ENCODE measurements around the gene FZR1. TPM values are rescaled to one million over a fixed set of nuclear protein-coding genes. Genes with fewer than 3 reads are reported as not detected.

FZR1 gene
- total RNA-seq, 1 donor from 2014 or later, result 16.4 TPM

DNA sequence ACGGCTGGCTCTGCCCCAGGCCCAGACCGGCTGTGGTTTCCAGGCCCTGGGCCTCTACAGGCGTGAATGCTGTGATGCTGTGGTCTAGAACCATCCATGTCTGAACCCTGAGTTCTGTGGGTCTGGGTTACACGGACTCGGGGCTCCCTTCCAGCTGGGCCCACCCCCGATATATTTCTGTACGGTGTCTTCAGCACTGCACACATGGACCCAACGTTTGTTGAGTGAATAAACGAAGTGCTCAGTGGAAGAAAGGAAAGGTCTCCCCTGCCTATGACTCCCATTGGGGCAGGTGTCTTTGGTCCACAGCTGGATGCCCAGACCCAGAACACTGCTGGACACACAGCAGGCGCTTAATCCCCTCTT lies 39.5 kb downstream of the FZR1 start:
- Histone ChIP-seq H3K36me3 (no peaks in the 10 kb centered on the region), H3F3A (ENCODE audit: low read depth) (peaks cover 5% of the 10 kb centered on the region), H3K27ac (no peak overlapping the region), H3K79me2 (ENCODE audit: low read depth) (no peaks in the 10 kb centered on the region), H3K4me2 (no peak overlapping the region), H2AFZ (replicated peaks) (no peak overlapping the region), H3K4me3 (no peak overlapping the region), H3K9ac (no peak overlapping the region), H3K9me3 (ENCODE audit: low read depth) (no peaks in the 10 kb centered on the region), H4K20me1 (ENCODE audit: low read depth) (peaks cover 32% of the 10 kb centered on the region), H3K27me3 (no peaks in the 10 kb centered on the region), H3K4me1 (no peaks in the 10 kb centered on the region)
- Mint-ChIP-seq H3K36me3 (no peaks in the 10 kb centered on the region), H3K4me1 (no peaks in the 10 kb centered on the region), H3K4me3 (peak overlapping the region; percentile 50), H3K9me3 (no peaks in the 10 kb centered on the region), H3K27me3 (ENCODE audit: insufficient read depth, low read depth) (peaks cover 12% of the 10 kb centered on the region), H3K27ac (peak overlapping the region; percentile 63)
- TF ChIP-seq EZH2 (IDR thresholded peaks at IDR 0.05) (no peak), EZH2phosphoT487 (IDR thresholded peaks at IDR 0.05) (no peak)
- TF ChIP-seq, protein P1, sequence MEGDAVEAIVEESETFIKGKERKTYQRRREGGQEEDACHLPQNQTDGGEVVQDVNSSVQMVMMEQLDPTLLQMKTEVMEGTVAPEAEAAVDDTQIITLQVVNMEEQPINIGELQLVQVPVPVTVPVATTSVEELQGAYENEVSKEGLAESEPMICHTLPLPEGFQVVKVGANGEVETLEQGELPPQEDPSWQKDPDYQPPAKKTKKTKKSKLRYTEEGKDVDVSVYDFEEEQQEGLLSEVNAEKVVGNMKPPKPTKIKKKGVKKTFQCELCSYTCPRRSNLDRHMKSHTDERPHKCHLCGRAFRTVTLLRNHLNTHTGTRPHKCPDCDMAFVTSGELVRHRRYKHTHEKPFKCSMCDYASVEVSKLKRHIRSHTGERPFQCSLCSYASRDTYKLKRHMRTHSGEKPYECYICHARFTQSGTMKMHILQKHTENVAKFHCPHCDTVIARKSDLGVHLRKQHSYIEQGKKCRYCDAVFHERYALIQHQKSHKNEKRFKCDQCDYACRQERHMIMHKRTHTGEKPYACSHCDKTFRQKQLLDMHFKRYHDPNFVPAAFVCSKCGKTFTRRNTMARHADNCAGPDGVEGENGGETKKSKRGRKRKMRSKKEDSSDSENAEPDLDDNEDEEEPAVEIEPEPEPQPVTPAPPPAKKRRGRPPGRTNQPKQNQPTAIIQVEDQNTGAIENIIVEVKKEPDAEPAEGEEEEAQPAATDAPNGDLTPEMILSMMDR (IDR thresholded peaks at IDR 0.05), result no peak
- DNase-seq (ENCODE audit: low spot score), result no peak

DNA sequence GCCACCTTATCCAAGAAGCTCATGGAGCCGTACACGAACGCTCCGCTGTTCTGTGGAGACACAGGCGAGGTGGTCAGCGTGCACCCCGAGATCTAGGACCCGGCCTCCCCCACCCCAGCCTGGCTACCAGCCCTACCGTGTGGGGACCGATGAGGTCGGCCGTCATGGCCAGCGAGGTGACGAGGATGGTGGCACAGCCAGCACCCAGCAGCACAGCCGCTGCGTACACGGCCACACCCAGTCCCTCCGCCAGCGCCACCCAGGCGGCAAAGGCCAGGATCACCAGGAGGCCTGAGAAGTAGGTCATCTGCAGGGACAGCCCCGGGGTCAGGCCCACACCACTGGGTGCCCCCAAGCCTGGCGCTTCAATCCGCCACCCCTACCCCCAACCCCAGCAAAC lies 40.0 kb downstream of the FZR1 start:
- Histone ChIP-seq H3K4me2 (no peak overlapping the region), H3K79me2 (ENCODE audit: low read depth) (no peaks in the 10 kb centered on the region), H2AFZ (replicated peaks) (no peak overlapping the region), H3K27me3 (no peaks in the 10 kb centered on the region), H4K20me1 (ENCODE audit: low read depth) (peaks cover 32% of the 10 kb centered on the region), H3K9me3 (ENCODE audit: low read depth) (no peaks in the 10 kb centered on the region), H3K36me3 (no peaks in the 10 kb centered on the region), H3K27ac (no peak overlapping the region), H3K4me1 (no peaks in the 10 kb centered on the region), H3K9ac (no peak overlapping the region), H3K4me3 (no peak overlapping the region), H3F3A (ENCODE audit: low read depth) (peaks cover 5% of the 10 kb centered on the region)
- H3K27ac Mint-ChIP-seq, result peak overlapping the region; percentile 63
- no peak for DNase-seq (ENCODE audit: low spot score)
- no peaks in the 10 kb centered on the region for H3K36me3 Mint-ChIP-seq
- no peaks in the 10 kb centered on the region for H3K9me3 Mint-ChIP-seq
- peaks cover 12% of the 10 kb centered on the region for H3K27me3 Mint-ChIP-seq (ENCODE audit: insufficient read depth, low read depth)
- no peaks in the 10 kb centered on the region for H3K4me1 Mint-ChIP-seq
- H3K4me3 Mint-ChIP-seq, result peak overlapping the region; percentile 50
- TF ChIP-seq EZH2 (IDR thresholded peaks at IDR 0.05), result no peak
- no peak for TF ChIP-seq EZH2phosphoT487 (IDR thresholded peaks at IDR 0.05)
- TF ChIP-seq, protein P1 (IDR thresholded peaks at IDR 0.05), result no peak

DNA sequence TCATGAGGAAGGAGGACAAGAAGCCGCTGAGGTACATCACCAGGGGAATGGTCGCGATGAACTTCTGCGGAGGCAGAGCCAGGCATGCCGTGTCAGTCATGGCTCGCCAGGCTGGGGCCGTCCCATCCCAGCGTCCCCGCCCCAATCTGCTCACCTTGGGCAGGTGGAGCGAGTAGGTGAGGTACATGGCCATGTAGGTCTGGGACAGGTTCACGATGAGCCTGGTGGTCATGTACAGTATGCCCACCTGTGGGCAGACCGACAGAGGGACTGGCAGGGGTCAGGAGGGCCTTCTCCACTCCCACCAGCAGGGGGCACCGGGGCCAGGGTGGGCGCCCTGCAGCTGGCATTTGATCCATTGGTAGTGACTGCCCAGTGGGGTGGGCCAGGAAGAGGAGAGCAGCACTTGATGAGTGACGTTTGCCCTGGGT lies 41.2 kb downstream of the FZR1 start:
- DNase-seq (ENCODE audit: low spot score), result peak; percentile 27
- no peaks in the 10 kb centered on the region for H3K36me3 ChIP-seq
- no peak overlapping the region for H3K4me3 Mint-ChIP-seq

More for the DNA sequence above, 41.2 kb downstream of the FZR1 start:
- Histone ChIP-seq H3K79me2 (ENCODE audit: low read depth) (no peaks in the 10 kb centered on the region), H3K4me1 (no peaks in the 10 kb centered on the region), H2AFZ (replicated peaks) (no peak overlapping the region), H3K27me3 (no peaks in the 10 kb centered on the region), H3K9me3 (ENCODE audit: low read depth) (no peaks in the 10 kb centered on the region), H3K27ac (no peak overlapping the region), H3K4me2 (no peak overlapping the region), H3K9ac (no peak overlapping the region), H4K20me1 (ENCODE audit: low read depth) (peaks cover 32% of the 10 kb centered on the region), H3K4me3 (no peak overlapping the region), H3F3A (ENCODE audit: low read depth) (peaks cover 5% of the 10 kb centered on the region)
- Mint-ChIP-seq H3K4me1 (no peaks in the 10 kb centered on the region), H3K36me3 (no peaks in the 10 kb centered on the region), H3K27ac (no peak overlapping the region), H3K9me3 (no peaks in the 10 kb centered on the region), H3K27me3 (ENCODE audit: insufficient read depth, low read depth) (peaks cover 10% of the 10 kb centered on the region)
- no peak for TF ChIP-seq EZH2 (IDR thresholded peaks at IDR 0.05)
- TF ChIP-seq, protein P1 (IDR thresholded peaks at IDR 0.05), result peak; percentile 50
